HepG2 (cell line): ENCODE data around the gene FAM177B. TPM values are rescaled to one million over a fixed set of nuclear protein-coding genes. Genes with fewer than 3 reads are reported as not detected.
A peak's percentile ranks its signal among the peaks of the same experiment; 100 is the strongest.

Experiments
- FOSL2 ChIP-seq: sonication (generic); formaldehyde crosslinking; IDR thresholded peaks from 2 replicates; pipeline ENCODE4 v1.4.0; 2020; ENCODE audit warnings: missing genetic modification reagents
- FOXK1 ChIP-seq: sonication (generic); formaldehyde crosslinking; IDR thresholded peaks from 2 replicates; pipeline ENCODE4 v1.4.0; 2020; ENCODE audit warnings: low read depth, missing genetic modification reagents, borderline replicate concordance
- GMEB1 ChIP-seq: sonication (generic); formaldehyde crosslinking; IDR thresholded peaks from 2 replicates; pipeline ENCODE4 v1.5.1; 2020; ENCODE audit warnings: missing genetic modification reagents, mild to moderate bottlenecking, borderline replicate concordance
- ISX ChIP-seq: sonication (generic); formaldehyde crosslinking; conservative IDR thresholded peaks from 2 replicates; pipeline ENCODE4 v1.5.0; 2020; ENCODE audit warnings: missing genetic modification reagents
- MXI1 ChIP-seq: IDR thresholded peaks from 3 replicates; pipeline ENCODE4 v1.6.1; 2012; ENCODE audit warnings: low read depth, low read length, inconsistent platforms, borderline replicate concordance
- PRPF4 ChIP-seq: fragments of 200-400 bp; formaldehyde crosslinking; IDR thresholded peaks from 2 replicates; pipeline ENCODE4 v1.6.1; 2016; ENCODE audit warnings: low read length, low read depth; ENCODE audit not compliant: poor library complexity, severe bottlenecking
- SPEN ChIP-seq: sonication (generic); formaldehyde crosslinking; IDR thresholded peaks from 2 replicates; pipeline ENCODE4 v1.5.1; 2020; ENCODE audit warnings: low read depth, mild to moderate bottlenecking, missing genetic modification reagents
- ZFP36 ChIP-seq: fragments of 150-350 bp; IDR thresholded peaks from 2 replicates; pipeline ENCODE4 v1.6.1; 2018; ENCODE audit warnings: borderline replicate concordance, low read length, low read depth; ENCODE audit not compliant: partially characterized antibody
- ZFP62 ChIP-seq: sonication (generic); formaldehyde crosslinking; IDR thresholded peaks from 2 replicates; pipeline ENCODE4 v1.4.0; 2020; ENCODE audit warnings: missing genetic modification reagents
- ZFP91 ChIP-seq: sonication (generic); formaldehyde crosslinking; IDR thresholded peaks from 2 replicates; pipeline ENCODE4 v1.9.0; 2022; ENCODE audit warnings: missing genetic modification reagents, mild to moderate bottlenecking, borderline replicate concordance
- ZNF225 ChIP-seq: sonication (generic); formaldehyde crosslinking; IDR thresholded peaks from 2 replicates; pipeline ENCODE4 v1.4.0; 2020; ENCODE audit warnings: mild to moderate bottlenecking, missing genetic modification reagents
- ZNF30 ChIP-seq: sonication (generic); formaldehyde crosslinking; IDR thresholded peaks from 2 replicates; pipeline ENCODE4 v1.5.0; 2020; ENCODE audit warnings: mild to moderate bottlenecking, missing genetic modification reagents
- ZNF318 ChIP-seq: sonication (generic); formaldehyde crosslinking; IDR thresholded peaks from 2 replicates; pipeline ENCODE4 v1.4.0; 2020; ENCODE audit warnings: mild to moderate bottlenecking, missing genetic modification reagents
- ZNF460 ChIP-seq: sonication (generic); formaldehyde crosslinking; IDR thresholded peaks from 2 replicates; pipeline ENCODE4 v1.5.1; 2020; ENCODE audit warnings: missing genetic modification reagents, mild to moderate bottlenecking, borderline replicate concordance
- ZNF569 ChIP-seq: sonication (generic); formaldehyde crosslinking; IDR thresholded peaks from 2 replicates; pipeline ENCODE4 v1.5.0; 2020; ENCODE audit warnings: mild to moderate bottlenecking, missing genetic modification reagents, moderate library complexity, borderline replicate concordance
- polyA plus RNA-seq, 8 experiments: library from polyadenylated mRNA; depleted of rRNA in 3 of 8; stranded (reverse) in 7 of 8; unstranded in 1 of 8; fragments of >200 nt; fragmentation: Illumina TruSeq in 4 of 8; extraction: Trizol in 4 of 8; gene quantifications; 2 replicates each; pipeline versions ENCODE4 v1.2.1 to v1.2.3, GENCODE V29; 2011 to 2016; ENCODE audit warnings: low read depth in 4 of 8, missing spikeins in 1 of 8, mixed read lengths in 1 of 8; ENCODE audit not compliant: insufficient read depth in 1 of 8
- total RNA-seq, 5 experiments: library from RNA; depleted of rRNA; stranded (reverse); fragments of >200 nt; fragmentation: Illumina TruSeq; extraction: Trizol; gene quantifications; 2 replicates each; pipeline ENCODE4 v1.2.3, GENCODE V29; 2016; ENCODE audit warnings: low read depth in 1 of 5
- TF ChIP-seq, protein P1 (sequence below): sonication (generic); formaldehyde crosslinking; IDR thresholded peaks from 2 replicates; pipeline ENCODE4 v1.4.0; 2020; ENCODE audit warnings: missing genetic modification reagents

FAM177B gene
- total and polyA plus RNA-seq, 2 of the 13 experiments (the other 11 are each of a cell fraction or from before 2014, with no cell fraction given) = 0.05 TPM; not detected in 1

- no peak for TF ChIP-seq ZNF318 (CRISPR knock-in tag)
- peak; percentile 97 for TF ChIP-seq FOXK1 (CRISPR knock-in tag)
- peak; percentile 67; the same call in 1 of the 3 replicates for TF ChIP-seq MXI1
- TF ChIP-seq ZFP36 = no peak
- TF ChIP-seq, protein P1, sequence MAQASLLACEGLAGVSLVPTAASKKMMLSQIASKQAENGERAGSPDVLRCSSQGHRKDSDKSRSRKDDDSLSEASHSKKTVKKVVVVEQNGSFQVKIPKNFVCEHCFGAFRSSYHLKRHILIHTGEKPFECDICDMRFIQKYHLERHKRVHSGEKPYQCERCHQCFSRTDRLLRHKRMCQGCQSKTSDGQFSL (CRISPR knock-in tag) = no peak
- peak; percentile 24 for TF ChIP-seq PRPF4
- no peak for TF ChIP-seq ZNF30 (CRISPR knock-in tag)
- TF ChIP-seq ZNF569 (CRISPR knock-in tag) = no peak
- no peak; the same call in 1 of the 2 replicates for TF ChIP-seq ZNF460 (CRISPR knock-in tag)
- peak; percentile 38; the same call in 1 of the 2 replicates for TF ChIP-seq ZFP91 (CRISPR knock-in tag)
- no peak for TF ChIP-seq ZFP62 (CRISPR knock-in tag)
- TF ChIP-seq GMEB1 (CRISPR knock-in tag) = peak; percentile 57; the same call in 1 of the 2 replicates
- TF ChIP-seq FOSL2 (CRISPR knock-in tag) = peak; percentile 34; the same call in 1 of the 2 replicates
- TF ChIP-seq ISX (CRISPR knock-in tag) = no peak
- TF ChIP-seq ZNF225 (CRISPR knock-in tag) = no peak
- peak; percentile 64; the same call in 1 of the 2 replicates for TF ChIP-seq SPEN
Measured at GRCh38 chr1:222713091-222713961, 23.7 kb upstream of the FAM177B start (continued).
